Measurements from ENCODE around the gene SND1.

SND1 gene

DNA sequence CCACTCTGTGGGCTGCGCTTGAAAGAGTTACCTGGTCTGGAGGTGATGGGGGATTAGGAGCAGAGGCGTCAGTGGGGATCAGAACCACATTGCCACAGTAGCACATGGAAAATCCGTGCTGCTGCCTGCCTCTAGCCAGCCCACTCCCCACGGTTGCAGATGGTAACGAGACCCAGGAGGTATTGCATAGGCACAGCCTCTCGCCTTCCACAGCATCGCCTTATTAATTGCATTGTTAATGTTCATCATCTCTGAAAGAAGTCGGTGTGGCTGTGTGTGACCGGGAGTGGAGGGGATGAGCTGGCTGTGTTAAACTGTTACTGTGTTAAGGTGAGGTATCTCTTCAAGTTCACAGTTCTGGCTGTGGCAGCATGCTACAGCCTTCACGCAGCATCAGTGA is 414.4 kb downstream of the SND1 start:
- Histone ChIP-seq H3K27ac (no peak overlapping the region), H3K4me3 (no peak overlapping the region)
- DNase-seq (ENCODE audit: low spot score), result no peak
- TF ChIP-seq, protein P1, sequence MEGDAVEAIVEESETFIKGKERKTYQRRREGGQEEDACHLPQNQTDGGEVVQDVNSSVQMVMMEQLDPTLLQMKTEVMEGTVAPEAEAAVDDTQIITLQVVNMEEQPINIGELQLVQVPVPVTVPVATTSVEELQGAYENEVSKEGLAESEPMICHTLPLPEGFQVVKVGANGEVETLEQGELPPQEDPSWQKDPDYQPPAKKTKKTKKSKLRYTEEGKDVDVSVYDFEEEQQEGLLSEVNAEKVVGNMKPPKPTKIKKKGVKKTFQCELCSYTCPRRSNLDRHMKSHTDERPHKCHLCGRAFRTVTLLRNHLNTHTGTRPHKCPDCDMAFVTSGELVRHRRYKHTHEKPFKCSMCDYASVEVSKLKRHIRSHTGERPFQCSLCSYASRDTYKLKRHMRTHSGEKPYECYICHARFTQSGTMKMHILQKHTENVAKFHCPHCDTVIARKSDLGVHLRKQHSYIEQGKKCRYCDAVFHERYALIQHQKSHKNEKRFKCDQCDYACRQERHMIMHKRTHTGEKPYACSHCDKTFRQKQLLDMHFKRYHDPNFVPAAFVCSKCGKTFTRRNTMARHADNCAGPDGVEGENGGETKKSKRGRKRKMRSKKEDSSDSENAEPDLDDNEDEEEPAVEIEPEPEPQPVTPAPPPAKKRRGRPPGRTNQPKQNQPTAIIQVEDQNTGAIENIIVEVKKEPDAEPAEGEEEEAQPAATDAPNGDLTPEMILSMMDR (IDR thresholded peaks at IDR 0.05), result no peak

DNA sequence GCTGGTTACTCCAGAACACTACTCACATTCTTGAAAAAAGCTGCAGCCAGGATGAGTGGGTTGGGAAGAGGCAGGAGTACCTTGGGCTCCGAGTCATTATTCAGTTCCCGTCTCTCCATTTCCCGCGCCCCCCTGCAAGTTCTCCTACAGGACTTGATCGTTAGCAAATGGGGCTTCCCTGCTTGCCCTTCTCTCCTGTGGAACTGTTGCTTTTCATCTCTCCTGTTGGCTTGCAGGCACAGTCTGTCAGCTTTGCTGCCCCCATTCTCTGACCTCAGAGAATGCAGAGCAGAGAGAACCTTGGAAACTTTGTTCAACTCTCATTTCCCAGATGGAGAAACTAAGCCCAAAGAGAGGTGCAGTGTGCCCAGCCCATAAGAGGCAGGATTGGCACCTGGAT is 414.9 kb downstream of the SND1 start:
- Histone ChIP-seq H3K27ac (no peak overlapping the region), H3K4me3 (no peak overlapping the region)
- TF ChIP-seq, protein P1 (IDR thresholded peaks at IDR 0.05), result no peak
- no peak for DNase-seq (ENCODE audit: low spot score)

DNA sequence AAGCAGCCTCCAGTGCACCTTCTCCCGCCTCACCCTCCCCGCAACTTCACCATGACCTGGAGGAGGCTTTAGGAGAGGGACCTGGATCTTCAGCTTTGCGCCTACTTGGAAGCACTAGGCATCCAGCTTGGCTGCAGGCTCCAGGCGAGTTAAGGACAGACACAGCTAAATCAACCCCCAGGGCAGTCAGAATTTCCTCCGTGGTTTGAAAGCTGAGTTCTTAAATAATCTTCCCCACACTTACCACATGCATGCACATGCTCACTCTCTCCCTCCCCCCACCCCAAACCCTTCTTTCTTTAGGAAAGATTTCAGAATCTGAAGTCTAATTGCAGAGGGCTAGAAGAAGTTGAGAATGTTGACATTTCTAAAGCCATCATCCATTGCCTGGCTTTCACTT is 416.0 kb downstream of the SND1 start:
- TF ChIP-seq, protein P1 (IDR thresholded peaks at IDR 0.05), result no peak
- DNase-seq (ENCODE audit: low spot score), result no peak
- H3K4me3 ChIP-seq, result no peak overlapping the region
- no peak overlapping the region for H3K27ac ChIP-seq

DNA sequence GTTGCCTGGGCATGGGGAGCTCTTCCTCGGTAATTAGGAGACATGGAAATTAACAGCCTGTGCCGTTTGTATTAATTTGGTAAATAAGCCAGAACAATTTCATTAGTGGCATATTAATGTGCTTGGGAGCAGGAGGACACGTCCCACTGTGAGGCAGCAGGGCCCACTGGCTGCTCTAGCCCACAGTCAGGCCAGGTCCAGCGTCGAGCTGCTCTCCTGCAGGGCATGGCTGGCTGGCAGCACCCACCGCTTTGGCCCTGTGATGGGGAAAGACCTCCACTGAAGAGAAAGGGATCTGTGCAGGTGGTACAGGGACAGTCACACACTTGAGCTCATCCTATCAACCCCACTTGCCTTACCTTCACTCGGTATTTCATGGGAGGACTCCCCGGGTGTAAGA is 416.8 kb downstream of the SND1 start:
- no peak for DNase-seq (ENCODE audit: low spot score)
- TF ChIP-seq, protein P1 (IDR thresholded peaks at IDR 0.05), result no peak
- H3K4me3 ChIP-seq, result no peak overlapping the region
- no peak overlapping the region for H3K27ac ChIP-seq

DNA sequence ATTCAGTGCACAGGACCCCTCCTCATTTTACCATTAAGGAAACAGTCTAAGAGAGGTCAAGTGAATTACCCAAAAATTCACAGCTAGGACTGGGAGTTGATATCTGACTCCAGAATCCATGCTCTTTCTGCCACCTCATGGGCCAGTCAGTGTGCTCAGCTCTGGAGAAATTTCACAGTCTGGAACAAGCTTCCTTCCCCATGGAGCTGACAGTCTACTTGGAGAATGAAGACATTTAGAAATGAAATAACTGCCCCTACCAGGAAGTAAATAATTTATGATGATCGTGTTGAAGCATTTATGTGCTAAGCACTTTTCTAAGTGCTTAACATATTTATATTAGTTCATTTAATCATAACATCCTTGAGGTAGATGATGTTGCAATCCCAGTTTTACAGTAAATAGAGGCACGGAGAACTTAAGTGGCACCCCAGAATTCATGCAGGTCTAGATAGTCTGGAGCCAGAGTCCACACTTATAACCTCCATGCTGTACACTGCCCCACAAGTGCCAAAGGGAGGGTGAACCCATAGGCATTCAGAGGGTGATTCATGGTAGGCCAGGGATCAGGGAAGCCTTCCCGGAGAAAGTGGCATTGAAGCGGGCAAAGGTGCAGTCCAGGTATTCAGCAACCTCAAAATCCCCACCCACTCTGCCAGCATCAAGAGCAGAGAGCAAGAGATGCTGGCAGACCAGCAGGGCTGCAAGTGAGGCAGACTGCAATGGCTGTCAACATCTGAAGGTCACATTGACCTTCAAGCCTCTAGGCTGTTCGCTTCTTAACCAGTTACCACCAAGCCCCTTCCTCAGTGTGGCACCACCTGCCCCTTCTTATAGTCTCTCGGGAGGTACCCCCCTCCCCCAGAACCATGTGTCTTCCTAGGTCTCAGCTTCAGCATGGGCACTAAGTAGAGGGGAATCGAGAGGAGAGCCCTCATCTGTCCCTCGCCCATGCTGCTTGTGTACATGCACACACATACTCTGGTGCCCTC is 417.7 kb downstream of the SND1 start:
- H3K4me3 ChIP-seq, result no peak overlapping the region
- TF ChIP-seq, protein P1 (IDR thresholded peaks at IDR 0.05), result no peak
- no peak for DNase-seq (ENCODE audit: low spot score)
- H3K27ac ChIP-seq, result no peak overlapping the region

DNA sequence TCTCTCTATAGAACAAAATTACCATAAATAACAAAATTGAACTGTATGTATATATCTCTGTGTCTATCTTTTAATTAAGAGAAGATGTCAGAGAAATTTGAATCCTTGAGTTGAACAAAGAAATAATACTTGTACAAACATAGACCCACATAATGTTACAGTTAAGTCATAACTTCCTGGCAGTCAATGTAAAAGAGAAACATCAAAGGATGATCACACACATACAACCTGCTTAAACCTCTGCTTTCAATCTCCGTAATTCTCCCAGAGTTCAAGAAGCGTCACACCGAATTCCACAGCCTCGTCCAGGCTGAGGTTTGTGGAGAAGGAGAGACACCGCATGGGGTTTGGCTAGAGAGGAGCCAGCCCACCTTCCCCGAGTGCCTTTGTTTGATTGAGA is 419.4 kb downstream of the SND1 start:
- TF ChIP-seq, protein P1 (IDR thresholded peaks at IDR 0.05), result no peak
- H3K4me3 ChIP-seq, result no peak overlapping the region
- no peak overlapping the region for H3K27ac ChIP-seq
- DNase-seq (ENCODE audit: low spot score), result no peak

DNA sequence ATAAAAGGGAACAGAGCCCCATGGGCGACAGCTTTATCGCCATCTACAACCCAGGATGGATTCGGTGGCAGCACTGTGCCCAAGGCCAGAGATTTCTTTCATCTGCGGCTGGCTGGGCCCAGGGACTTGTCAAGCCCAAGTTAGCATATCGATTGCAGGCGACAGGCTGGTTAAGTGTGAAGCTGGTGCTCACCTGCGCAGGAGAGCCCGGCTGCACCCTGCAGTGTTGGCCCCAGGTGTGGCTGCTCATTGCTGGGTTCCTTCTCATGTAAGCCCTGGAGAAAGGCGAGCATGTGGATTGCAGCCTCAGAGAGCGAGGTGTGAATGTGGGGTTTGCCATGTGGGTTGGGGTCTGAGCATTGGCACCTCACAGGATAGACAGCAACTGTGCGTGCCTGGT is 419.8 kb downstream of the SND1 start:
- DNase-seq (ENCODE audit: low spot score), result no peak
- TF ChIP-seq, protein P1 (IDR thresholded peaks at IDR 0.05), result no peak
- Histone ChIP-seq H3K4me3 (no peak overlapping the region), H3K27ac (no peak overlapping the region)
